ENCODE data around the gene FGF19.

GRCh38 chr11:69686856-69687255 lies 17.0 kb downstream of the FGF19 start:
- TF ChIP-seq NR1H2 (CRISPR knock-in tag; IDR thresholded peaks at IDR 0.05) (no peak), CTCF (IDR thresholded peaks at IDR 0.05) (no peak), IRF1 (CRISPR knock-in tag; IDR thresholded peaks at IDR 0.05) (no peak), FOXP1 (CRISPR knock-in tag; IDR thresholded peaks at IDR 0.05; ENCODE audit: borderline replicate concordance) (no peak), PRRX2 (CRISPR knock-in tag; IDR thresholded peaks at IDR 0.05) (no peak), ETV6 (CRISPR knock-in tag; IDR thresholded peaks at IDR 0.05) (no peak), ELF4 (CRISPR knock-in tag; IDR thresholded peaks at IDR 0.05; ENCODE audit: low read depth) (no peak), MAX (CRISPR knock-in tag; IDR thresholded peaks at IDR 0.05) (no peak), ZNF121 (CRISPR knock-in tag; IDR thresholded peaks at IDR 0.05) (no peak)

All from WTC11 (cell line).